BLaER1 treated with 17β-estradiol and CSF1 and Interleukin-3, amounts not matched to agents 10 nM and 100 nM (cell line): ENCODE data around the gene HDAC9.

Source experiments
- H3K27ac ChIP-seq, 11 experiments: shearing (Covaris generic); formaldehyde crosslinking; 2 replicates each; pipeline ENCODE4 v1.8.1; 2022
- H3K27me3 ChIP-seq, 11 experiments: shearing (Covaris generic); formaldehyde crosslinking; 2 replicates each; pipeline ENCODE4 v1.8.1; 2022
- H3K36me3 ChIP-seq, 11 experiments: shearing (Covaris generic); formaldehyde crosslinking; 2 replicates each; pipeline ENCODE4 v1.8.1; 2022
- H3K4me1 ChIP-seq, 10 experiments: shearing (Covaris generic); formaldehyde crosslinking; 2 replicates each; pipeline ENCODE4 v1.8.1; 2022
- H3K4me2 ChIP-seq, 11 experiments: shearing (Covaris generic); formaldehyde crosslinking; 2 replicates each; pipeline ENCODE4 v1.8.1; 2022
- H3K4me3 ChIP-seq, 10 experiments: shearing (Covaris generic); formaldehyde crosslinking; 2 replicates each; pipeline ENCODE4 v1.8.1; 2022
- H3K9ac ChIP-seq, 11 experiments: shearing (Covaris generic); formaldehyde crosslinking; 2 replicates each; pipeline ENCODE4 v1.8.1; 2022
- H3K9me3 ChIP-seq, 11 experiments: shearing (Covaris generic); formaldehyde crosslinking; replicated peaks in 1 of 11; 2 replicates each; pipeline ENCODE4 v1.8.1; 2022
- H4K20me1 ChIP-seq, 11 experiments: shearing (Covaris generic); formaldehyde crosslinking; 2 replicates each; pipeline ENCODE4 v1.8.1; 2022
- Cebpa-rat ChIP-seq, 11 experiments: shearing (Covaris generic); IDR thresholded peaks; 2 replicates each; pipeline ENCODE4 v1.8.1; 2022

Gene HDAC9

GRCh38 chr7:18464830-18465229 is 30.7 kb upstream of the HDAC9 start:
- no peak for TF ChIP-seq Cebpa-rat (IDR thresholded peaks at IDR 0.05)
- H3K27me3 ChIP-seq: no peaks in the 10 kb centered on the region
- H3K27ac ChIP-seq: no peak overlapping the region
- no peak overlapping the region for H3K4me3 ChIP-seq
- no peak overlapping the region for H3K4me2 ChIP-seq
- no peaks in the 10 kb centered on the region for H4K20me1 ChIP-seq
- no peaks in the 10 kb centered on the region for H3K36me3 ChIP-seq
- peaks cover 0 to under 1% (median 0%) of the 10 kb centered on the region in 10 experiments; a peak in 1 of 20 replicates for H3K4me1 ChIP-seq
- no peaks in the 10 kb centered on the region; a peak in 1 of 22 replicates for H3K9me3 ChIP-seq
- no peak overlapping the region for H3K9ac ChIP-seq

DNA sequence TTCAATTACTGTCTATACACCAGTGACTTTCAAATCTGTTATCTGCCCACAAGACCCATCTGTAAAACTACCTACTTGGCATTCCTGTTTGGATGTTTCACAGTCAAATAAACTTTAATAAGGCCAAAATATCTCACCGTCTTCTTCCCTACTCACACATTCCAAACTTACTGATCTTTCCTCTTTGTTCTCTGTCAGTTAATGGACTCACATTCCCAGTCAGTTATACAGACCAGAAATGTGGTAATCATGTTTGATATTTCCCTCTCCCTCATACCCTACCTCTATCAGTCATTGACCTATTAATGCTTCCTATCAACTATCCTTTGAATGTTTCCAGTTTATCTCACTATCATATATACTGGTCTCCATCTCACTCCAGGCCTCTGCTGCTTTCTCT is 28.5 kb upstream of the HDAC9 start:
- no peak overlapping the region for H3K27ac ChIP-seq
- no peak overlapping the region for H3K4me2 ChIP-seq
- H3K4me3 ChIP-seq: no peak overlapping the region
- H3K9ac ChIP-seq: no peak overlapping the region
- no peaks in the 10 kb centered on the region for H3K36me3 ChIP-seq
- no peaks in the 10 kb centered on the region for H3K27me3 ChIP-seq
- no peaks in the 10 kb centered on the region; a peak in 1 of 22 replicates for H3K9me3 ChIP-seq
- no peaks in the 10 kb centered on the region for H3K4me1 ChIP-seq
- no peaks in the 10 kb centered on the region for H4K20me1 ChIP-seq
- no peak for TF ChIP-seq Cebpa-rat (IDR thresholded peaks at IDR 0.05)

DNA sequence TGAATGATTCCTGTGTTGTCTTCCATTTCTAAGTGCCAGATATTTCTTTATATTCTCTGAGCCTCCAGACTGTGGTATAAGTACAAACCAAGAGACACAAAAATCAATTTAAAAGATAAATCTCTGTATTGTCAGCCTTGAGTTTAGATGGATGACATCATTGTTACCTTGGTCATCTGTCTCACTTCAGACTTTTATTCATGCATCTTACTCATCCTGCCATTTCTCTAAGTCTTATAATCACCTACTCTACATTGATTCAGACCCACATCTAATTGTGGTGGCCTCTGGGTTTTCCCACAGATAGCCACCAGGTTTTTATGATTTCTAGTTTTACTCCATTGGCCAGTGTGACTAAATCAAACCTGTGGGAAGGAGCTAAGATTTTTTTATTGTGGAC is 26.8 kb upstream of the HDAC9 start:
- Histone ChIP-seq H3K9ac (no peak overlapping the region), H3K4me3 (no peak overlapping the region), H3K4me1 (no peaks in the 10 kb centered on the region), H3K36me3 (no peaks in the 10 kb centered on the region), H3K27me3 (no peaks in the 10 kb centered on the region), H3K27ac (no peak overlapping the region), H3K4me2 (no peak overlapping the region), H4K20me1 (no peaks in the 10 kb centered on the region), H3K9me3 (peaks cover 0 to 3% (median 0%) of the 10 kb centered on the region in 11 experiments; a peak in 1 of 22 replicates)
- no peak for TF ChIP-seq Cebpa-rat (IDR thresholded peaks at IDR 0.05)

DNA sequence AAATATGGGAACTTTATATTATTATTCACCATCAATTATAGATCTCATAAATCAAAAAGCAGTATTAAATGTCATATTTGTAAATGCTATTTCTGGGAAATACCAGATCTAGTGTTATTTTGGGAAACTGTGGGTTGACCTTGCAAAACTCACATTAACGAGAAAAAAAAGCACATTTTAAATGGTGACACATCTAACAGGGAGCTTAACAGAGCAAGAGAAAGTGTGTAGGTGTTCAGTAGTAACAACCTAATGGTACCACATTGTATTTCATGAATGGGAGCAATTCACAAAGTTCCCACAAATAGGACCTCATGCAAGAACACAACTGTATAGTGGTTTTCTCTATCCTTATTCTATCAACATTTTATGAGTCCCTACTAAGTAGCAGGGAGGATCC is 26.2 kb upstream of the HDAC9 start:
- H3K4me1 ChIP-seq: no peaks in the 10 kb centered on the region
- no peaks in the 10 kb centered on the region for H4K20me1 ChIP-seq
- H3K4me3 ChIP-seq: no peak overlapping the region
- H3K9me3 ChIP-seq: peaks cover 0 to 3% (median 0%) of the 10 kb centered on the region in 11 experiments; a peak in 1 of 22 replicates
- H3K4me2 ChIP-seq: no peak overlapping the region
- no peak for TF ChIP-seq Cebpa-rat (IDR thresholded peaks at IDR 0.05)
- H3K27ac ChIP-seq: no peak overlapping the region
- no peaks in the 10 kb centered on the region for H3K36me3 ChIP-seq
- no peaks in the 10 kb centered on the region for H3K27me3 ChIP-seq
- H3K9ac ChIP-seq: no peak overlapping the region

- no peaks in the 10 kb centered on the region for H4K20me1 ChIP-seq
- H3K9ac ChIP-seq: no peak overlapping the region
- no peaks in the 10 kb centered on the region for H3K36me3 ChIP-seq
- TF ChIP-seq Cebpa-rat (IDR thresholded peaks at IDR 0.05): no peak
- no peak overlapping the region for H3K27ac ChIP-seq
- H3K27me3 ChIP-seq: no peaks in the 10 kb centered on the region
- 0 out of 22 replicates have a peak, but pooled peaks cover 0 to 3% (median 0%) of the 10 kb centered on the region in 11 experiments for H3K9me3 ChIP-seq
- no peak overlapping the region for H3K4me2 ChIP-seq
- H3K4me3 ChIP-seq: no peak overlapping the region
- H3K4me1 ChIP-seq: no peaks in the 10 kb centered on the region
Measured at GRCh38 chr7:18471476-18472160, 23.9 kb upstream of the HDAC9 start.

- no peak for TF ChIP-seq Cebpa-rat (IDR thresholded peaks at IDR 0.05)
- Histone ChIP-seq H3K4me1 (no peaks in the 10 kb centered on the region), H3K9me3 (0 out of 22 replicates have a peak, but pooled peaks cover 0 to 3% (median 0%) of the 10 kb centered on the region in 11 experiments), H3K27ac (no peak overlapping the region), H3K4me3 (no peak overlapping the region), H4K20me1 (no peaks in the 10 kb centered on the region), H3K9ac (no peak overlapping the region), H3K4me2 (no peak overlapping the region), H3K27me3 (no peaks in the 10 kb centered on the region), H3K36me3 (no peaks in the 10 kb centered on the region)
Measured at GRCh38 chr7:18472161-18472483, 23.4 kb upstream of the HDAC9 start.

GRCh38 chr7:18473119-18473518 is 22.4 kb upstream of the HDAC9 start:
- Histone ChIP-seq H3K27me3 (no peaks in the 10 kb centered on the region), H3K4me3 (no peak overlapping the region), H3K27ac (no peak overlapping the region), H3K36me3 (no peaks in the 10 kb centered on the region), H4K20me1 (no peaks in the 10 kb centered on the region), H3K4me2 (no peak overlapping the region), H3K9me3 (0 out of 22 replicates have a peak, but pooled peaks cover 0 to 3% (median 0%) of the 10 kb centered on the region in 11 experiments), H3K4me1 (no peaks in the 10 kb centered on the region), H3K9ac (no peak overlapping the region)
- no peak for TF ChIP-seq Cebpa-rat (IDR thresholded peaks at IDR 0.05)

GRCh38 chr7:18474944-18475343 is 20.6 kb upstream of the HDAC9 start:
- Histone ChIP-seq H4K20me1 (no peaks in the 10 kb centered on the region), H3K27me3 (no peaks in the 10 kb centered on the region)
- TF ChIP-seq Cebpa-rat (IDR thresholded peaks at IDR 0.05): no peak

DNA sequence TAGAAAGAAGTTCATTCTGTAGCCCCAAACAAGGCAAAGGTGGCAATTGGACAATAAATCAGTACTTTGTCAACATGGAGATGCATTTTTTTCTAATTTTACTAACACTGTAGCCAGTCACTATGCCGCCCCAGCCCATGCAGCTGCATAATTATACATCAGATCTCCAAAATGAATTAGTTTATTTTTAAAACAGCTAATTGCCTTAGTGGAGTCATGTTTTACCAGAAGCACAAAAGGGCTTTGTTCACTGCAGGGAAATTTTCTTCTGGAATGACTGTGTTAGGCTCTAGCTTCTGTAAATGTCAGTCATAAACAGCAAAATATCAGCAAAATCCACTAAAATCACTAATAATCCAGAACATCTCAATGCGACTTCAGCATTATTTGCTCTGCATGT is 20.1 kb upstream of the HDAC9 start:
- TF ChIP-seq Cebpa-rat (IDR thresholded peaks at IDR 0.05): no peak
- H3K27ac ChIP-seq: no peak overlapping the region
- H3K36me3 ChIP-seq: no peaks in the 10 kb centered on the region
- H3K9me3 ChIP-seq: 0 out of 22 replicates have a peak, but pooled peaks cover 0 to 3% (median 0%) of the 10 kb centered on the region in 11 experiments
- no peak overlapping the region for H3K4me3 ChIP-seq
- H3K27me3 ChIP-seq: no peaks in the 10 kb centered on the region
- no peak overlapping the region for H3K4me2 ChIP-seq
- no peak overlapping the region for H3K9ac ChIP-seq
- no peaks in the 10 kb centered on the region for H4K20me1 ChIP-seq
- H3K4me1 ChIP-seq: no peaks in the 10 kb centered on the region

More at GRCh38 chr7:18474944-18475343, 20.6 kb upstream of the HDAC9 start:
- Histone ChIP-seq H3K4me2 (no peak overlapping the region), H3K9me3 (0 out of 22 replicates have a peak, but pooled peaks cover 0 to 3% (median 0%) of the 10 kb centered on the region in 11 experiments), H3K4me3 (no peak overlapping the region), H3K9ac (no peak overlapping the region), H3K27ac (no peak overlapping the region), H3K36me3 (no peaks in the 10 kb centered on the region), H3K4me1 (no peaks in the 10 kb centered on the region)

GRCh38 chr7:18481776-18482175 is 13.8 kb upstream of the HDAC9 start:
- peaks cover 0 to 5% (median 0%) of the 10 kb centered on the region in 10 experiments; a peak in 3 of 20 replicates for H3K4me1 ChIP-seq
- no peak overlapping the region for H3K27ac ChIP-seq
- H4K20me1 ChIP-seq: no peaks in the 10 kb centered on the region
- H3K9me3 ChIP-seq: 0 out of 22 replicates have a peak, but pooled peaks cover 0 to 3% (median 0%) of the 10 kb centered on the region in 11 experiments
- H3K4me2 ChIP-seq: no peak overlapping the region
- TF ChIP-seq Cebpa-rat (IDR thresholded peaks at IDR 0.05): no peak
- H3K27me3 ChIP-seq: no peaks in the 10 kb centered on the region
- no peak overlapping the region for H3K4me3 ChIP-seq
- H3K36me3 ChIP-seq: no peaks in the 10 kb centered on the region
- H3K9ac ChIP-seq: no peak overlapping the region
